ENCODE results near the gene PKHD1. TPM values are rescaled to one million over a fixed set of nuclear protein-coding genes. Genes with fewer than 3 reads are reported as not detected.

Gene PKHD1
- polyA plus RNA-seq, 1 of the 3 experiments (the other 2 are of a cell fraction) = not detected

GRCh38 chr6:51633424-51633823 lies 454.0 kb downstream of the PKHD1 start:
- no peak overlapping the region for H2AFZ ChIP-seq (ENCODE audit: low read depth)
- ChIA-PET POLR2A (no interaction called here), CTCF (no interaction called here)
- no peaks in the 10 kb centered on the region; a peak in 1 of 4 replicates for H3K4me1 ChIP-seq (ENCODE audit: control insufficient read depth in 1 of 2, insufficient read depth in 2 of 2, low read depth in 1 of 2, low read length in 1 of 2)
- no peak overlapping the region for H3K4me3 ChIP-seq (ENCODE audit: low read depth in 2 of 2, low read length in 1 of 2)
- TF ChIP-seq TCF12 (IDR thresholded peaks at IDR 0.05) (no peak), ELF1 (IDR thresholded peaks at IDR 0.05) (no peak), RFX5 (IDR thresholded peaks at IDR 0.05; ENCODE audit: low read length) (no peak), USF2 (IDR thresholded peaks at IDR 0.05; ENCODE audit: borderline replicate concordance, low read depth, low read length) (no peak), ZBTB33 (IDR thresholded peaks at IDR 0.05; ENCODE audit: borderline replicate concordance, low read depth) (no peak), YY1 (IDR thresholded peaks at IDR 0.05; ENCODE audit: low read depth) (no peak), NFIC (IDR thresholded peaks at IDR 0.05; ENCODE audit: borderline replicate concordance) (no peak), MEF2A (IDR thresholded peaks at IDR 0.05; ENCODE audit: borderline replicate concordance, low read depth) (no peak), GABPA (IDR thresholded peaks at IDR 0.05; ENCODE audit: low read depth) (no peak), RCOR1 (IDR thresholded peaks at IDR 0.05; ENCODE audit: low read length) (no peak), SIN3A (IDR thresholded peaks at IDR 0.05; ENCODE audit: borderline replicate concordance, low read depth, low read length) (no peak), REST (IDR thresholded peaks at IDR 0.05; ENCODE audit: low read depth, low read length) (no peak), NRF1 (IDR thresholded peaks at IDR 0.05; ENCODE audit: low read depth, low read length) (no peak), FOXM1 (IDR thresholded peaks at IDR 0.05; ENCODE audit: low read depth) (no peak), MAX (IDR thresholded peaks at IDR 0.05; ENCODE audit: low read depth) (no peak)
- H3K9me3 ChIP-seq = no peaks in the 10 kb centered on the region; the same call in 1 of the 2 replicates
- no peaks in the 10 kb centered on the region for H4K20me1 ChIP-seq (ENCODE audit: insufficient read depth)
- H3K9ac ChIP-seq = no peak overlapping the region
- no peak overlapping the region for H3K4me2 ChIP-seq
- WGBS (ENCODE audit: low lambda C conversion rate) = 11% methylated on average over 1 of the region's 1 CpG
- H3K27me3 ChIP-seq (ENCODE audit: insufficient read depth) = no peaks in the 10 kb centered on the region
- H3K27ac ChIP-seq (ENCODE audit: low read depth in 2 of 2, low read length in 1 of 2) = no peak overlapping the region
- H3F3A ChIP-seq (replicated peaks; ENCODE audit: insufficient read depth) = no peaks in the 10 kb centered on the region
- no peak for DNase-seq
- H3K36me3 ChIP-seq (replicated peaks in 1 of 2; ENCODE audit: control insufficient read depth in 1 of 2, insufficient read depth in 2 of 2, low read length in 1 of 2) = no peaks in the 10 kb centered on the region
- H3K79me2 ChIP-seq (ENCODE audit: insufficient read depth) = no peaks in the 10 kb centered on the region; the same call in 1 of the 2 replicates
- no peaks in the 10 kb centered on the region for H3K9me2 ChIP-seq

Measured in SK-N-SH (cell line).